Neural progenitor cell (in vitro differentiated cells): ENCODE data around the gene PLP1.

Experiments
- CTCF ChIP-seq: fragments of 200-600 bp; sonication (generic); IDR thresholded peaks from 2 replicates; pipeline ENCODE4 v1.5.1; 2017; ENCODE audit warnings: antibody characterized with exemption, mild to moderate bottlenecking
- EZH2phosphoT487 ChIP-seq: fragments of 200-600 bp; sonication (generic); IDR thresholded peaks from 2 replicates; pipeline ENCODE4 v1.6.1; 2017; ENCODE audit warnings: antibody characterized with exemption

GRCh38 chrX:103781706-103782105 is 5.1 kb downstream of the PLP1 start:
- TF ChIP-seq CTCF (no peak), EZH2phosphoT487 (no peak)
